Measurements from ENCODE around the gene ARMH3.

DNA sequence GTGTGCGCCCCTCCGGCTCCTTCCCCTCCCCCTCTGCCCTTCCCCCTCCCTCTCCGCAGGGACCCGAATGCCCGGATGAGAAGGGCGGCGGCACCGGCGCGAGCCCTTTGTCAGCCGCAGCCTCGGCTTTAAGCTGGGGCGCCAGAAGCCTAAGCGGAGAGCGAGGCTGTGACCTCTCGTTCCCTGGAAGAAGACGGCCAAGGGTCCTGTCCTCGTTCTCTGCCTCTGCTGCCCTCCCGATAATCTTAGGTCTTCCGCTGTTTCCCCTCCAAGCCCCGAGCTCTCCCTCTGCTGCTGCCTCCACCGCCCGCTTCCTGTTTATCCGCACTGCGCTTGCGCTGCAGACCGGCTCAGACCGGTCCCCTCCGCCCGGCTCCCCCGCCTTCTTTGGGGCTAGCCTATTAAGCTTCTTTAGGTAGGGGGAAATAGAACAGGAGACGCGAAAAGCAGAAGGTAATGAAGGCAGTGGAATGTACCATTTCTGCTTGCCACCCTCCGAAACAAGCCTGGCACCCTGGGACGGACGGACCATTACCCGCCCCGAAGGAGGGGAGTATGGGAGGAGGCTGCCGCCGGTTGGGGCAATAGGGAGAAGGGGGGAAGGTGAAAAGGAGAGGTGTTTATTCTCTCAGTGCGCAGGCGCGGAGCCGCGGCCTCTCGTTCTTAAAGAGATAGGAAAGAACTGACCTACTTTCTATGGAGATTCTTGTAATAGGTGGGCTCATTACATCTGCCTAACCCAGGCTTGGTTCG, 237.7 kb downstream of the ARMH3 start, which contains the start of gene OGA:
- TF ChIP-seq, protein P1, sequence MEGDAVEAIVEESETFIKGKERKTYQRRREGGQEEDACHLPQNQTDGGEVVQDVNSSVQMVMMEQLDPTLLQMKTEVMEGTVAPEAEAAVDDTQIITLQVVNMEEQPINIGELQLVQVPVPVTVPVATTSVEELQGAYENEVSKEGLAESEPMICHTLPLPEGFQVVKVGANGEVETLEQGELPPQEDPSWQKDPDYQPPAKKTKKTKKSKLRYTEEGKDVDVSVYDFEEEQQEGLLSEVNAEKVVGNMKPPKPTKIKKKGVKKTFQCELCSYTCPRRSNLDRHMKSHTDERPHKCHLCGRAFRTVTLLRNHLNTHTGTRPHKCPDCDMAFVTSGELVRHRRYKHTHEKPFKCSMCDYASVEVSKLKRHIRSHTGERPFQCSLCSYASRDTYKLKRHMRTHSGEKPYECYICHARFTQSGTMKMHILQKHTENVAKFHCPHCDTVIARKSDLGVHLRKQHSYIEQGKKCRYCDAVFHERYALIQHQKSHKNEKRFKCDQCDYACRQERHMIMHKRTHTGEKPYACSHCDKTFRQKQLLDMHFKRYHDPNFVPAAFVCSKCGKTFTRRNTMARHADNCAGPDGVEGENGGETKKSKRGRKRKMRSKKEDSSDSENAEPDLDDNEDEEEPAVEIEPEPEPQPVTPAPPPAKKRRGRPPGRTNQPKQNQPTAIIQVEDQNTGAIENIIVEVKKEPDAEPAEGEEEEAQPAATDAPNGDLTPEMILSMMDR (IDR thresholded peaks at IDR 0.05 in 8 of 11, conservative IDR thresholded peaks at IDR 0.05 in 3 of 11), result peak in 2 of 11 experiments; percentile 16 to 18
- TF ChIP-seq POLR2AphosphoS5 (IDR thresholded peaks at IDR 0.05), result peak; percentile 99
- TF ChIP-seq POLR2A (IDR thresholded peaks at IDR 0.05), result peak; percentile 70 to 96 (median 94)
